Neural progenitor cell (in vitro differentiated cells): ENCODE data around the gene MGMT. TPM values are rescaled to one million over a fixed set of nuclear protein-coding genes. Genes with fewer than 3 reads are reported as not detected.

ENCODE experiments used
- DNase-seq: peaks from one replicate; pipeline ENCODE4 v3.0.0-alpha.2; 2016; ENCODE audit warnings: low spot score
- H2AFZ ChIP-seq: fragments of 200-600 bp; sonication (generic); replicated peaks from 2 replicates; pipeline ENCODE4 v1.6.1; 2016; ENCODE audit warnings: antibody characterized with exemption
- H3F3A ChIP-seq: fragments of 200-600 bp; sonication (generic); 2 replicates; pipeline ENCODE4 v1.6.1; 2016; ENCODE audit warnings: antibody characterized with exemption, low read depth
- H3K27ac ChIP-seq: fragments of 200-600 bp; sonication (generic); 2 replicates; pipeline ENCODE4 v1.5.1; 2016; ENCODE audit warnings: mild to moderate bottlenecking
- H3K27me3 ChIP-seq: fragments of 200-600 bp; sonication (generic); 2 replicates; pipeline ENCODE4 v1.6.1; 2016; ENCODE audit warnings: mild to moderate bottlenecking, moderate library complexity
- H3K36me3 ChIP-seq: fragments of 200-600 bp; sonication (generic); 2 replicates; pipeline ENCODE4 v1.5.1; 2016
- H3K4me1 ChIP-seq: fragments of 200-600 bp; sonication (generic); 2 replicates; pipeline ENCODE4 v1.6.1; 2016; ENCODE audit warnings: mixed run types
- H3K4me2 ChIP-seq: fragments of 200-600 bp; sonication (generic); 2 replicates; pipeline ENCODE4 v1.6.1; 2016
- H3K4me3 ChIP-seq: fragments of 200-600 bp; sonication (generic); 2 replicates; pipeline ENCODE4 v1.5.1; 2016
- H3K79me2 ChIP-seq: fragments of 200-600 bp; sonication (generic); 2 replicates; pipeline ENCODE4 v1.6.1; 2016; ENCODE audit warnings: low read depth
- H3K9ac ChIP-seq: fragments of 200-600 bp; sonication (generic); 2 replicates; pipeline ENCODE4 v1.6.1; 2016
- H3K9me3 ChIP-seq: fragments of 200-600 bp; sonication (generic); 2 replicates; pipeline ENCODE4 v1.5.1; 2016; ENCODE audit warnings: low read depth
- H4K20me1 ChIP-seq: fragments of 200-600 bp; sonication (generic); 2 replicates; pipeline ENCODE4 v1.6.1; 2016; ENCODE audit warnings: low read depth
- H3K27ac Mint-ChIP-seq: 3 replicates; pipeline ENCODE4 v1.8.0; 2021; ENCODE audit warnings: mixed read lengths
- H3K27me3 Mint-ChIP-seq: 2 replicates; pipeline ENCODE4 v1.8.0; 2022; ENCODE audit warnings: low read depth, mild to moderate bottlenecking, inconsistent platforms, moderate library complexity, mixed read lengths; ENCODE audit not compliant: insufficient read depth
- H3K36me3 Mint-ChIP-seq: 3 replicates; pipeline ENCODE4 v1.8.0; 2021; ENCODE audit warnings: mixed read lengths
- H3K4me1 Mint-ChIP-seq: 3 replicates; pipeline ENCODE4 v1.8.0; 2021; ENCODE audit warnings: mixed read lengths
- H3K4me3 Mint-ChIP-seq: 3 replicates; pipeline ENCODE4 v1.8.0; 2021; ENCODE audit warnings: mild to moderate bottlenecking, moderate library complexity, mixed read lengths
- H3K9me3 Mint-ChIP-seq: 3 replicates; pipeline ENCODE4 v1.8.0; 2020; ENCODE audit warnings: mixed read lengths
- CTCF ChIP-seq: fragments of 200-600 bp; sonication (generic); IDR thresholded peaks from 2 replicates; pipeline ENCODE4 v1.5.1; 2017; ENCODE audit warnings: antibody characterized with exemption, mild to moderate bottlenecking
- EZH2 ChIP-seq: fragments of 200-600 bp; sonication (generic); IDR thresholded peaks from 2 replicates; pipeline ENCODE4 v1.6.1; 2017; ENCODE audit warnings: antibody characterized with exemption, mild to moderate bottlenecking, moderate library complexity
- EZH2phosphoT487 ChIP-seq: fragments of 200-600 bp; sonication (generic); IDR thresholded peaks from 2 replicates; pipeline ENCODE4 v1.6.1; 2017; ENCODE audit warnings: antibody characterized with exemption
- total RNA-seq: library from RNA; depleted of rRNA; stranded (reverse); fragments of >200 nt; gene quantifications from 2 replicates; pipeline ENCODE4 v1.2.3, GENCODE V29; 2015; ENCODE audit warnings: low replicate concordance

The MGMT gene
- total RNA-seq, 1 donor from 2014 or later = 17.5 TPM

GRCh38 chr10:129760003-129760315 is 292.9 kb downstream of the MGMT start:
- Histone ChIP-seq H3K9me3 (no peaks in the 10 kb centered on the region), H3K27me3 (no peaks in the 10 kb centered on the region), H3K79me2 (no peaks in the 10 kb centered on the region), H3F3A (peaks cover 2% of the 10 kb centered on the region), H4K20me1 (peaks cover 4% of the 10 kb centered on the region), H2AFZ (no peak overlapping the region), H3K9ac (no peak overlapping the region), H3K4me1 (peaks cover 12% of the 10 kb centered on the region), H3K4me2 (no peak overlapping the region), H3K36me3 (no peaks in the 10 kb centered on the region), H3K27ac (no peak overlapping the region), H3K4me3 (no peak overlapping the region)
- H3K36me3 Mint-ChIP-seq = peaks cover 4% of the 10 kb centered on the region
- no peak overlapping the region for H3K4me3 Mint-ChIP-seq
- TF ChIP-seq EZH2 (no peak), CTCF (no peak), EZH2phosphoT487 (no peak)
- H3K27me3 Mint-ChIP-seq = peaks cover 4% of the 10 kb centered on the region
- peaks cover 8% of the 10 kb centered on the region for H3K9me3 Mint-ChIP-seq
- H3K27ac Mint-ChIP-seq = no peak overlapping the region
- no peak for DNase-seq
- peaks cover 13% of the 10 kb centered on the region for H3K4me1 Mint-ChIP-seq

- TF ChIP-seq EZH2phosphoT487 = no peak
- TF ChIP-seq CTCF = no peak
- TF ChIP-seq EZH2 = no peak
- H3K4me1 ChIP-seq = peaks cover 12% of the 10 kb centered on the region
- no peak for DNase-seq
- H3K27ac ChIP-seq = no peak overlapping the region
- H3K4me2 ChIP-seq = no peak overlapping the region
- peaks cover 4% of the 10 kb centered on the region for H3K27me3 Mint-ChIP-seq
- H3K4me3 ChIP-seq = no peak overlapping the region
- peaks cover 8% of the 10 kb centered on the region for H3K9me3 Mint-ChIP-seq
- H3K4me1 Mint-ChIP-seq = peaks cover 13% of the 10 kb centered on the region
- H3K9ac ChIP-seq = no peak overlapping the region
- H3K27ac Mint-ChIP-seq = no peak overlapping the region
- no peaks in the 10 kb centered on the region for H3K27me3 ChIP-seq
- peaks cover 4% of the 10 kb centered on the region for H4K20me1 ChIP-seq
- H3K9me3 ChIP-seq = no peaks in the 10 kb centered on the region
- no peak overlapping the region for H3K4me3 Mint-ChIP-seq
- H3K36me3 ChIP-seq = no peaks in the 10 kb centered on the region
- H3F3A ChIP-seq = no peaks in the 10 kb centered on the region
- H2AFZ ChIP-seq = no peak overlapping the region
- peaks cover 4% of the 10 kb centered on the region for H3K36me3 Mint-ChIP-seq
- H3K79me2 ChIP-seq = no peaks in the 10 kb centered on the region
These were observed 293.4 kb downstream of the MGMT start for GRCh38 chr10:129760416-129760815.

- Mint-ChIP-seq H3K27me3 (peaks cover 6% of the 10 kb centered on the region), H3K36me3 (peaks cover 2% of the 10 kb centered on the region), H3K9me3 (peaks cover 2% of the 10 kb centered on the region), H3K27ac (no peak overlapping the region), H3K4me1 (peaks cover 13% of the 10 kb centered on the region), H3K4me3 (no peak overlapping the region)
- Histone ChIP-seq H3K27me3 (no peaks in the 10 kb centered on the region), H2AFZ (no peak overlapping the region), H3K36me3 (no peaks in the 10 kb centered on the region), H3K9ac (no peak overlapping the region), H3K9me3 (no peaks in the 10 kb centered on the region), H3K4me2 (no peak overlapping the region), H3K79me2 (no peaks in the 10 kb centered on the region), H3K27ac (no peak overlapping the region), H3K4me3 (no peak overlapping the region), H3K4me1 (peaks cover 12% of the 10 kb centered on the region), H4K20me1 (peaks cover 4% of the 10 kb centered on the region), H3F3A (no peaks in the 10 kb centered on the region)
- no peak for TF ChIP-seq EZH2phosphoT487
- no peak for TF ChIP-seq EZH2
- TF ChIP-seq CTCF = no peak
- DNase-seq = no peak
These were observed 294.3 kb downstream of the MGMT start for GRCh38 chr10:129761197-129761972.
